Neural cell (in vitro differentiated cells): ENCODE measurements around the gene PTMS. TPM values are rescaled to one million over a fixed set of nuclear protein-coding genes. Genes with fewer than 3 reads are reported as not detected.

Source experiments
- H2AFZ ChIP-seq: fragments of 200-600, 300-800 bp; sonication (generic), shearing (Covaris generic); 2 replicates; pipeline ENCODE4 v1.6.0; 2014; ENCODE audit warnings: low read depth, mild to moderate bottlenecking, antibody characterized with exemption, low read length, moderate library complexity
- H3F3A ChIP-seq: fragments of 200-600 bp; shearing (Covaris generic); 2 replicates; pipeline ENCODE4 v1.6.1; 2016; ENCODE audit warnings: mild to moderate bottlenecking, moderate library complexity, mixed read lengths, antibody characterized with exemption, low read length; ENCODE audit not compliant: insufficient read depth, poor library complexity, severe bottlenecking
- H3K27ac ChIP-seq: fragments of 200-600, 300-800 bp; sonication (generic), shearing (Covaris generic); 2 replicates; pipeline ENCODE4 v1.5.1; 2014; ENCODE audit warnings: mild to moderate bottlenecking, low read length, moderate library complexity
- H3K27me3 ChIP-seq: fragments of 300-800, 200-600 bp; sonication (generic), shearing (Covaris generic); 2 replicates; pipeline ENCODE4 v1.6.0; 2014; ENCODE audit warnings: mild to moderate bottlenecking, low read depth, low read length, moderate library complexity; ENCODE audit not compliant: insufficient read depth
- H3K36me3 ChIP-seq: fragments of 300-800, 200-600 bp; sonication (generic), shearing (Covaris generic); 2 replicates; pipeline ENCODE4 v1.5.1; 2014; ENCODE audit warnings: mild to moderate bottlenecking, antibody characterized with exemption, low read length, moderate library complexity; ENCODE audit not compliant: insufficient read depth
- H3K4me2 ChIP-seq: fragments of 300-800, 200-600 bp; sonication (generic), shearing (Covaris generic); 2 replicates; pipeline ENCODE4 v1.6.0; 2014; ENCODE audit warnings: mild to moderate bottlenecking, low read length
- H3K4me3 ChIP-seq: fragments of 300-800, 200-600 bp; sonication (generic), shearing (Covaris generic); 2 replicates; pipeline ENCODE4 v1.5.1; 2014; ENCODE audit warnings: mild to moderate bottlenecking, low read length, moderate library complexity
- H3K79me2 ChIP-seq: fragments of 200-600 bp; shearing (Covaris generic); replicated peaks from 2 replicates; pipeline ENCODE4 v1.6.0; 2014; ENCODE audit warnings: mild to moderate bottlenecking, low read length, moderate library complexity; ENCODE audit not compliant: insufficient read depth
- H3K9ac ChIP-seq: fragments of 300-800, 200-600 bp; sonication (generic), shearing (Covaris generic); 2 replicates; pipeline ENCODE4 v1.6.1; 2016; ENCODE audit warnings: mild to moderate bottlenecking, low read length, mixed read lengths
- H3K9me2 ChIP-seq: fragments of 200-600 bp; shearing (Covaris generic); 2 replicates; pipeline ENCODE4 v1.6.1; 2016; ENCODE audit warnings: mild to moderate bottlenecking, low read length, mixed read lengths; ENCODE audit not compliant: insufficient read depth
- H3K9me3 ChIP-seq: fragments of 200-600, 300-800 bp; sonication (generic), shearing (Covaris generic); 2 replicates; pipeline ENCODE4 v1.6.1; 2016; ENCODE audit warnings: mild to moderate bottlenecking, mixed run types, low read length, moderate library complexity, mixed read lengths
- H4K20me1 ChIP-seq: fragments of 200-600 bp; shearing (Covaris generic); 2 replicates; pipeline ENCODE4 v1.6.1; 2016; ENCODE audit warnings: mild to moderate bottlenecking, mixed run types; ENCODE audit not compliant: insufficient read depth
- CTCF ChIP-seq: fragments of 450-650 bp; IDR thresholded peaks from 2 replicates; pipeline ENCODE4 v1.5.1; 2014; ENCODE audit warnings: antibody characterized with exemption, mild to moderate bottlenecking, moderate library complexity; ENCODE audit not compliant: poor library complexity, severe bottlenecking
- EP300 ChIP-seq: fragments of 450-650 bp; conservative IDR thresholded peaks from 2 replicates; pipeline ENCODE4 v1.6.1; 2014; ENCODE audit warnings: antibody characterized with exemption, mild to moderate bottlenecking, moderate library complexity; ENCODE audit not compliant: poor library complexity, severe bottlenecking
- EZH2 ChIP-seq: fragments of 200-600, 300-800 bp; shearing (Covaris generic), sonication (generic); IDR thresholded peaks from 2 replicates; pipeline ENCODE4 v1.6.1; 2014; ENCODE audit warnings: antibody characterized with exemption, low read length, borderline replicate concordance, mild to moderate bottlenecking; ENCODE audit not compliant: insufficient read depth, poor library complexity, severe bottlenecking
- MXI1 ChIP-seq: fragments of 450-650 bp; conservative IDR thresholded peaks from 2 replicates; pipeline ENCODE4 v1.6.1; 2014; ENCODE audit warnings: antibody characterized with exemption, mild to moderate bottlenecking; ENCODE audit not compliant: poor library complexity, severe bottlenecking
- POLR2AphosphoS5 ChIP-seq: IDR thresholded peaks from 2 replicates; pipeline ENCODE4 v1.6.1; 2012
- RAD21 ChIP-seq: fragments of 450-650 bp; conservative IDR thresholded peaks from 2 replicates; pipeline ENCODE4 v1.6.1; 2014; ENCODE audit warnings: antibody characterized with exemption, mild to moderate bottlenecking, moderate library complexity
- REST ChIP-seq: IDR thresholded peaks from 2 replicates; pipeline ENCODE4 v1.6.1; 2012; ENCODE audit warnings: borderline replicate concordance
- SMC3 ChIP-seq: fragments of 450-650 bp; conservative IDR thresholded peaks from 2 replicates; pipeline ENCODE4 v1.6.1; 2014; ENCODE audit warnings: antibody characterized with exemption, mild to moderate bottlenecking, moderate library complexity; ENCODE audit not compliant: poor library complexity
- TAF1 ChIP-seq: IDR thresholded peaks from 2 replicates; pipeline ENCODE4 v1.6.1; 2012; ENCODE audit warnings: low read depth
- polyA plus RNA-seq: library from polyadenylated mRNA; depleted of rRNA; stranded (reverse); fragments of >200 nt; gene quantifications from 2 replicates; pipeline ENCODE4 v1.2.3, GENCODE V29; 2014

Gene PTMS
- polyA plus RNA-seq, 1 donor from 2014 or later = 557 TPM

- no peaks in the 10 kb centered on the region for H3K27me3 ChIP-seq
- no peaks in the 10 kb centered on the region for H4K20me1 ChIP-seq
- H3K4me3 ChIP-seq = no peak overlapping the region
- no peaks in the 10 kb centered on the region for H3K9me2 ChIP-seq
- H3K4me2 ChIP-seq = no peak overlapping the region
- no peaks in the 10 kb centered on the region for H3K79me2 ChIP-seq
- H3K9ac ChIP-seq = no peak overlapping the region
- no peak overlapping the region for H3K27ac ChIP-seq
- no peaks in the 10 kb centered on the region for H3K9me3 ChIP-seq
- no peak overlapping the region for H2AFZ ChIP-seq
- H3F3A ChIP-seq = no peaks in the 10 kb centered on the region
- H3K36me3 ChIP-seq = peaks cover 3% of the 10 kb centered on the region
- TF ChIP-seq POLR2AphosphoS5 (no peak), RAD21 (no peak), TAF1 (no peak), MXI1 (no peak), EZH2 (no peak), REST (no peak), SMC3 (no peak), CTCF (no peak), EP300 (no peak)
These were observed 16.0 kb downstream of the PTMS start for GRCh38 chr12:6782119-6782518.

- Histone ChIP-seq H3F3A (no peaks in the 10 kb centered on the region), H3K4me2 (no peak overlapping the region), H2AFZ (no peak overlapping the region), H4K20me1 (no peaks in the 10 kb centered on the region), H3K27ac (no peak overlapping the region), H3K9me3 (no peaks in the 10 kb centered on the region), H3K4me3 (no peak overlapping the region), H3K36me3 (no peaks in the 10 kb centered on the region), H3K27me3 (no peaks in the 10 kb centered on the region), H3K9ac (no peak overlapping the region), H3K9me2 (no peaks in the 10 kb centered on the region), H3K79me2 (no peaks in the 10 kb centered on the region)
- TF ChIP-seq CTCF (no peak), REST (no peak), TAF1 (no peak), EP300 (no peak), MXI1 (no peak), SMC3 (no peak), EZH2 (no peak), RAD21 (no peak), POLR2AphosphoS5 (no peak)
These were observed 16.8 kb downstream of the PTMS start for GRCh38 chr12:6782850-6783566.
